IPS-11a (cell line): Measurements from ENCODE around the gene TPRA1.

ENCODE experiments used
- H3K4me3 ChIP-seq: one replicate; pipeline ENCODE4 v1.5.1; 2013; ENCODE audit warnings: low read depth, low read length, control low read depth

Gene TPRA1

GRCh38 chr3:127593178-127593577 is 2.6 kb upstream of the TPRA1 start:
- no peak overlapping the region for H3K4me3 ChIP-seq

GRCh38 chr3:127590282-127590592 is 296 bp downstream of the TPRA1 start:
- peak overlapping the region; percentile 80 for H3K4me3 ChIP-seq

GRCh38 chr3:127589600-127590281 is 792 bp downstream of the TPRA1 start:
- peak overlapping the region; percentile 80 for H3K4me3 ChIP-seq

- peak overlapping the region; percentile 80 for H3K4me3 ChIP-seq
Measured at GRCh38 chr3:127588806-127589577, 1.5 kb downstream of the TPRA1 start.

GRCh38 chr3:127587876-127588275 is 2.7 kb downstream of the TPRA1 start:
- no peak overlapping the region for H3K4me3 ChIP-seq

- no peak overlapping the region for H3K4me3 ChIP-seq
Measured at GRCh38 chr3:127585813-127586413, 4.6 kb downstream of the TPRA1 start.

- H3K4me3 ChIP-seq = no peak overlapping the region
Measured at GRCh38 chr3:127585163-127585812, 5.2 kb downstream of the TPRA1 start.

GRCh38 chr3:127584734-127585133 is 5.8 kb downstream of the TPRA1 start:
- H3K4me3 ChIP-seq = no peak overlapping the region

- H3K4me3 ChIP-seq = no peak overlapping the region
Measured at GRCh38 chr3:127580327-127581060, 10.0 kb downstream of the TPRA1 start.

GRCh38 chr3:127578802-127579201 is 11.7 kb downstream of the TPRA1 start:
- H3K4me3 ChIP-seq = no peak overlapping the region

- no peak overlapping the region for H3K4me3 ChIP-seq
Measured at GRCh38 chr3:127578168-127578567, 12.4 kb downstream of the TPRA1 start.

- H3K4me3 ChIP-seq = no peak overlapping the region
Measured at GRCh38 chr3:127577448-127577847, 13.1 kb downstream of the TPRA1 start.

- H3K4me3 ChIP-seq = no peak overlapping the region
Measured at GRCh38 chr3:127574880-127575878, 15.4 kb downstream of the TPRA1 start.

GRCh38 chr3:127573912-127574311 is 16.6 kb downstream of the TPRA1 start:
- no peak overlapping the region for H3K4me3 ChIP-seq

GRCh38 chr3:127573401-127573800 is 17.1 kb downstream of the TPRA1 start:
- H3K4me3 ChIP-seq = no peak overlapping the region

- no peak overlapping the region for H3K4me3 ChIP-seq
Measured at GRCh38 chr3:127572735-127573134, 17.8 kb downstream of the TPRA1 start.

GRCh38 chr3:127572186-127572585 is 18.3 kb downstream of the TPRA1 start:
- H3K4me3 ChIP-seq = no peak overlapping the region

GRCh38 chr3:127570520-127570919 is 20.0 kb downstream of the TPRA1 start:
- H3K4me3 ChIP-seq = no peak overlapping the region

- H3K4me3 ChIP-seq = no peak overlapping the region
Measured at GRCh38 chr3:127569160-127569559, 21.4 kb downstream of the TPRA1 start.

GRCh38 chr3:127568586-127568985 is 21.9 kb downstream of the TPRA1 start:
- no peak overlapping the region for H3K4me3 ChIP-seq
